Pancreas (tissue), 10 donors: ENCODE results near the gene FADS3. TPM values are rescaled to one million over a fixed set of nuclear protein-coding genes. Genes with fewer than 3 reads are reported as not detected.

Source experiments
- ATAC-seq, 4 donors: fragments of 200-7000 bp; cut with Tn5 transposase; one replicate each; pipeline versions ENCODE4 v1.8.0 to v1.9.1; 2020; ENCODE audit warnings: mild to moderate bottlenecking in 4 of 4, moderate library complexity in 4 of 4
- DNase-seq, 6 donors: peaks; one replicate each; pipeline ENCODE4 v3.0.0-alpha.2; 2020
- FAIRE-seq: peaks from 2 replicates; lab custom pipeline; 2012; peaks lifted over from hg19 to GRCh38; lab: Jason Lieb, UNC
- H3K27ac ChIP-seq, 4 donors: fragments of 200-600 bp; sonication (generic); 1 replicate in 3 of 4; 2 replicates in 1 of 4; pipeline versions ENCODE4 v1.5.0 to v1.8.0; 2020
- H3K27me3 ChIP-seq, 4 donors: fragments of 200-600 bp; one replicate each; pipeline ENCODE4 v1.8.0; 2021
- H3K36me3 ChIP-seq, 3 donors: fragments of 200-600 bp; sonication (generic) in 1 of 3; one replicate each; pipeline versions ENCODE4 v1.5.0 to v1.8.0; 2020 to 2021
- H3K4me1 ChIP-seq, 3 donors: fragments of 200-600 bp; one replicate each; pipeline ENCODE4 v1.8.0; 2021
- H3K4me3 ChIP-seq, 4 donors: fragments of 200-600 bp; sonication (generic) in 2 of 4; one replicate each; pipeline versions ENCODE4 v1.5.0 to v1.8.0; 2020 to 2021
- H3K9me3 ChIP-seq, 4 donors: fragments of 200-600 bp; one replicate each; pipeline ENCODE4 v1.8.0; 2021
- CTCF ChIP-seq, 4 donors: fragments of 200-600 bp; sonication (generic) in 3 of 4; IDR thresholded peaks; one replicate each; pipeline versions ENCODE4 v1.5.0 to v1.8.0; 2021; ENCODE audit warnings: antibody characterized with exemption in 4 of 4
- WGBS, 2 donors: extraction: QIAGEN DNeasy Blood & Tissue Kit; methylation state at CpG; one replicate each; pipeline ENCODE4 v1.1.7; 2013; 5-methylcytosine and 5-hydroxymethylcytosine counted together
- intact Hi-C, 3 donors: fragments of 100-400 bp; cut with DNase I; formaldehyde crosslinking; loops; one replicate each; pipeline versions ENCODE4 v1.11.1 to v1.14.2; 2022
- polyA plus RNA-seq, 2 donors: library from polyadenylated mRNA; stranded (reverse); fragments of 200-250 nt; gene quantifications; one replicate each; pipeline ENCODE4 v1.2.3, GENCODE V29; 2013
- total RNA-seq, 6 donors: library from RNA; stranded (reverse); fragmentation: NEBNext Ultra II Directional in 4 of 6; extraction: Animal tissue kit (Norgen Biotek cat#: 25700) in 4 of 6; gene quantifications; one replicate each; pipeline versions ENCODE4 v1.2.1 to v1.2.4, GENCODE V29; 2021 to 2023
- donor health status: healthy with polysubstance abuse.
- donor health status: DM: no; HTN: no; CAD: no; lungs with moderate emphysema.
- donor health status: DM: no; HTN: no; CAD: no.
- donor health status: control.
- donor health status: control.
- donor health status: Bipolar disorder and iron deficiency.
- donor health status: DM: yes; HTN: yes; CAD: no.
- donor health status: DM: no; HTN: no; CAD: no.
- donor health status: DM: no; HTN: no; CAD: no.
- donor health status: DM: yes; HTN: yes; CAD: no.

FADS3 gene
- total and polyA plus RNA-seq, 8 donors = 11.2 to 42.7 (median 19.9) TPM

- FAIRE-seq (no peak), DNase-seq (no peak), ATAC-seq (no peak)
- no peak for TF ChIP-seq CTCF (IDR thresholded peaks at IDR 0.05)
- Histone ChIP-seq H3K4me3 (no peak overlapping the region), H3K36me3 (no peaks in the 10 kb centered on the region), H3K27ac (peak overlapping the region in 2 of 4 donors; percentile 19 to 46), H3K9me3 (no peaks in the 10 kb centered on the region), H3K27me3 (no peaks in the 10 kb centered on the region), H3K4me1 (peaks cover 0 to 7% (median 0%) of the 10 kb centered on the region in 3 donors)
- WGBS, 2 donors = 89 to 94% methylated on average over 12 of the region's 12 CpGs
- intact Hi-C loops = no loop called here
These were observed 2.8 kb downstream of the FADS3 start for GRCh38 chr11:61888590-61888989.

GRCh38 chr11:61887839-61888494 is 3.4 kb downstream of the FADS3 start:
- ATAC-seq (peak in 3 of 4 donors; percentile 12 to 32 (median 23)), FAIRE-seq (no peak), DNase-seq (peak in 5 of 6 donors; percentile 60 to 73 (median 63))
- peak overlapping the region in 2 of 4 donors; percentile 19 to 46 for H3K27ac ChIP-seq
- 62 to 78% methylated on average over 7 of the region's 7 CpGs for WGBS, 2 donors
- no peak for TF ChIP-seq CTCF (IDR thresholded peaks at IDR 0.05)
- intact Hi-C loops = no loop called here
- H3K4me1 ChIP-seq = peaks cover 0 to 7% (median 0%) of the 10 kb centered on the region in 3 donors
- H3K4me3 ChIP-seq = no peak overlapping the region
- no peaks in the 10 kb centered on the region for H3K27me3 ChIP-seq
- H3K9me3 ChIP-seq = no peaks in the 10 kb centered on the region
- H3K36me3 ChIP-seq = no peaks in the 10 kb centered on the region

GRCh38 chr11:61886643-61887042 is 4.7 kb downstream of the FADS3 start:
- FAIRE-seq (no peak), DNase-seq (no peak), ATAC-seq (no peak)
- no peaks in the 10 kb centered on the region for H3K36me3 ChIP-seq
- H3K4me3 ChIP-seq = no peak overlapping the region
- WGBS, 2 donors = 97 to 100% methylated on average over 3 of the region's 3 CpGs
- no peak overlapping the region for H3K27ac ChIP-seq
- H3K4me1 ChIP-seq = peaks cover 0 to 7% (median 0%) of the 10 kb centered on the region in 3 donors
- intact Hi-C loops = no loop called here
- H3K9me3 ChIP-seq = no peaks in the 10 kb centered on the region
- H3K27me3 ChIP-seq = no peaks in the 10 kb centered on the region
- no peak for TF ChIP-seq CTCF (IDR thresholded peaks at IDR 0.05)

GRCh38 chr11:61885784-61886580 is 5.4 kb downstream of the FADS3 start:
- Histone ChIP-seq H3K9me3 (no peaks in the 10 kb centered on the region), H3K4me1 (peaks cover 0 to 7% (median 0%) of the 10 kb centered on the region in 3 donors), H3K27ac (no peak overlapping the region), H3K36me3 (no peaks in the 10 kb centered on the region), H3K27me3 (no peaks in the 10 kb centered on the region), H3K4me3 (no peak overlapping the region)
- intact Hi-C loops = no loop called here
- WGBS, 2 donors = 89 to 97% methylated on average over 13 of the region's 13 CpGs
- DNase-seq (peak in 1 of 6 donors; percentile 27), FAIRE-seq (no peak), ATAC-seq (no peak)
- TF ChIP-seq CTCF (IDR thresholded peaks at IDR 0.05) = no peak
